C4-2B (cell line): ENCODE measurements around the gene IKZF4.

Experiments
- ZFX ChIP-seq: fragments of 450-650 bp; IDR thresholded peaks from 2 replicates; pipeline ENCODE4 v1.6.1; 2017
- TF ChIP-seq, protein P1 (sequence below): fragments of 450-650 bp; conservative IDR thresholded peaks from 2 replicates; pipeline ENCODE4 v1.5.1; 2017; ENCODE audit warnings: mild to moderate bottlenecking

DNA sequence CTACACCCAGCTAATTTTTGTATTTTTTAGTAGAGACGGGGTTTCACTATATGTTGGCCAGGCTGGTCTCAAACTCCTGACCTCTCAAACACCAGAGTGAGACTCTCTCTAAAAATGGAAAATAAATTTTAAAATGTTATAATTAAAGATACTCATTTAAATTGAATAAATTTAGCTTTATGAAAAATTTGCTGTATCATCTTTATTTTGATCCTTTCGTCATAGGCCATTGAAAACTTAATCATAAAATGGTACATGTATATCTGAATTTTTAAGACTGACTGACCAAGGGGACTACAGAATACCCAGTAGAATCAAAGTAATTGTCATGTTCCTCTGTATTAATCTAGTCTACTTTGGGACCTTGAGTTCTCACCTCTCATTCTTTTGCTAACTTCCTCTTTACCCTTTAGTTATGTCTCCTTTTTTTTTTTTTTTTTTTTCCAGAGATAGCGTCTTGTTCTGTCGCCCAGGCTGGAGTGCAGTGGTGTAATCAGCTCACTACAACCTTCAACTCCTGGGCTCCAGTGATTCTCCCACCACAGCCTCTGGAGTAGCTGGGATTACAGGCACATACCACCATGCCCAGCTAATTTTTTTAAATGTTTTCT is 37.5 kb upstream of the IKZF4 start:
- TF ChIP-seq, protein P1, sequence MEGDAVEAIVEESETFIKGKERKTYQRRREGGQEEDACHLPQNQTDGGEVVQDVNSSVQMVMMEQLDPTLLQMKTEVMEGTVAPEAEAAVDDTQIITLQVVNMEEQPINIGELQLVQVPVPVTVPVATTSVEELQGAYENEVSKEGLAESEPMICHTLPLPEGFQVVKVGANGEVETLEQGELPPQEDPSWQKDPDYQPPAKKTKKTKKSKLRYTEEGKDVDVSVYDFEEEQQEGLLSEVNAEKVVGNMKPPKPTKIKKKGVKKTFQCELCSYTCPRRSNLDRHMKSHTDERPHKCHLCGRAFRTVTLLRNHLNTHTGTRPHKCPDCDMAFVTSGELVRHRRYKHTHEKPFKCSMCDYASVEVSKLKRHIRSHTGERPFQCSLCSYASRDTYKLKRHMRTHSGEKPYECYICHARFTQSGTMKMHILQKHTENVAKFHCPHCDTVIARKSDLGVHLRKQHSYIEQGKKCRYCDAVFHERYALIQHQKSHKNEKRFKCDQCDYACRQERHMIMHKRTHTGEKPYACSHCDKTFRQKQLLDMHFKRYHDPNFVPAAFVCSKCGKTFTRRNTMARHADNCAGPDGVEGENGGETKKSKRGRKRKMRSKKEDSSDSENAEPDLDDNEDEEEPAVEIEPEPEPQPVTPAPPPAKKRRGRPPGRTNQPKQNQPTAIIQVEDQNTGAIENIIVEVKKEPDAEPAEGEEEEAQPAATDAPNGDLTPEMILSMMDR = no peak
- no peak for TF ChIP-seq ZFX
